GM12864 (cell line): ENCODE results near the gene HMGCS1.

Source experiments
- DNase-seq: peaks from one replicate; pipeline ENCODE4 v3.0.0-alpha.2; 2011; ENCODE audit warnings: low read depth
- H3K4me3 ChIP-seq: 2 replicates; pipeline ENCODE4 v1.5.1; 2011; ENCODE audit warnings: mild to moderate bottlenecking, low read depth, low read length, control low read depth
- CTCF ChIP-seq: IDR thresholded peaks from 2 replicates; pipeline ENCODE4 v1.5.1; 2011; ENCODE audit warnings: low read depth, mild to moderate bottlenecking, moderate library complexity, low read length, control low read depth, inconsistent platforms; ENCODE audit errors: missing control alignments

HMGCS1 gene

GRCh38 chr5:43281840-43282658 lies 31.2 kb downstream of the HMGCS1 start:
- DNase-seq: no peak
- H3K4me3 ChIP-seq: no peak overlapping the region
- no peak for TF ChIP-seq CTCF

GRCh38 chr5:43279548-43280274 lies 33.5 kb downstream of the HMGCS1 start:
- no peak for TF ChIP-seq CTCF
- DNase-seq: no peak

GRCh38 chr5:43275391-43275790 lies 37.8 kb downstream of the HMGCS1 start:
- no peak overlapping the region for H3K4me3 ChIP-seq
- no peak for DNase-seq
- no peak for TF ChIP-seq CTCF

More at GRCh38 chr5:43279548-43280274, 33.5 kb downstream of the HMGCS1 start:
- no peak overlapping the region for H3K4me3 ChIP-seq

- no peak overlapping the region for H3K4me3 ChIP-seq
- no peak for DNase-seq
- TF ChIP-seq CTCF: no peak
Measured at GRCh38 chr5:43274435-43275114, 38.6 kb downstream of the HMGCS1 start.

GRCh38 chr5:43273552-43273951 lies 39.7 kb downstream of the HMGCS1 start:
- TF ChIP-seq CTCF: no peak
- no peak for DNase-seq
- H3K4me3 ChIP-seq: no peak overlapping the region

GRCh38 chr5:43270645-43271044 lies 42.6 kb downstream of the HMGCS1 start:
- DNase-seq: no peak

More at GRCh38 chr5:43270645-43271044, 42.6 kb downstream of the HMGCS1 start:
- no peak for TF ChIP-seq CTCF
- no peak overlapping the region for H3K4me3 ChIP-seq
